AG08395 (cell line): ENCODE measurements around the gene RHOB.

Source experiments
- DNase-seq: peaks from one replicate; pipeline ENCODE4 v3.0.0; 2012; ENCODE audit warnings: mixed read lengths, low spot score

The RHOB gene

DNA sequence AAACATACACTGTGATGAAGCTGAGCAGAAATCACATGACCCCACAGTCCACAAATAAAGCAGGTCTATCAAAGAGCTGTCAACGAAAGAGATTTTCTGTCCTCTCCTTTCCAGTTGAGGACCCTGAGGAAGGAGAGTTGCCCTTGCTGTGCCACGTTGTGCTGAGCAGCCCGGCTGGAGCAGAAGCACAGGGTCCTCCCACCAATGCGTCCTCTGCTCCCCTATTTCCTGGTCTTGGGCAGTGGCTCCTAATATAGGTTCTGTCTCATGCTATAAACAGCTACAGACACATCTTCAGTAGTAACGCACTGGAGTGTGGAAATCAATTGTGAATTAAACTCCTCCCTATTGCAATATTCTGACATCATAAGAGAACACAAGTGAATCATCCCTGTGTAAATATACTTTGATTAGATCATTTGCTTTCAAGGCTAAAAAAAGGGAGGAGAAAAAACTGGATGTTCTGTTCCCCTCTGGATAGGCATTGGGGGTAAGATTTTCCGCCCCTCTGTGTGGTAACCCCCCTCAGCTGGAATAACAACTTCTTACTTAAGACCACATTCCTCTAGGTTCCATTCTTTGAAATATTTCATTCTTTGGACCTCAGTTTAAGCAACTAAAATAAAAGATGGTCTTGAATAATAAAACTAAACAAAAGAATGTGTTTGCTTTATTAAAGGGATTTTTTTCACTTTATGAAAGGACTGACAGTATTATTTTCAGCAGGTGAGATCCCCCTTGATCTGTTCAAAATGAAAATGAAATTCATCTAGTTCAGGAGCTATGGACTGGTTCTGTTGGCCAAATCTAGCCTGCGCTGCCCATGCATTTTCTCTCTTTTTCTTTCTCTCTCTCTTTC is 8.3 kb upstream of the RHOB start:
- DNase-seq: peak; percentile 45

DNA sequence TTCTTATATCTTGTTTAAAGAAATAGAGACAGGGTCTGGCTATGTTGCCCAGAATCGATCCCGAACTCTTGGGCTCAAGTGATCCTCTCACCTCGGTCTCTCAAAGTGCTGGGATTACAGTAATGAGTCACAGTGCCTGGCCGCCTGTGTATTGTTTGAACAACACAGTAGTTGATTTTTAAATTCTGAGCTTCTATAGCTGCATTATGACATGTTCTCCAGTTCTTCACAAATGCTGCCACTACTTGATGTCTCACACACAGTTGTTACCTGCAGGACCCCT is 7.7 kb upstream of the RHOB start:
- DNase-seq: no peak

DNA sequence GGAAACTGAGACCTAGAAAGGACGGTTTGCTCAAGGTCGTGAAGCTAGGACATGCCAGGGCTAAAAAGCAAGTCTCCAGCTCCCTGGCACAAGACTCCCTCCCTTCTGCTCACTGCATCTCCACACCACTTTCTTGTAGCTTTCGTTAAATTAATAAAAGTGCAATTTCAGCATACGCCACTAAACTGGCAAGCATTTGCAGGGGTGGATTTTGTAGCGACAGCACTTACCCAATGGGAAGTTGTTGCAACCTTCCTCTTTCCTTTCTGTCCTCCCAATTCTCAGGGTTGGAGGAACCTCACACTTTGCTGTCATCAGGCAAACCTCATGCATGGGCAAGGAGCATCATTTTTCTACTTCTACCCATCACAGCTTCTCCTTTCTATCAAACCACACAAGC is 7.4 kb upstream of the RHOB start:
- no peak for DNase-seq

DNA sequence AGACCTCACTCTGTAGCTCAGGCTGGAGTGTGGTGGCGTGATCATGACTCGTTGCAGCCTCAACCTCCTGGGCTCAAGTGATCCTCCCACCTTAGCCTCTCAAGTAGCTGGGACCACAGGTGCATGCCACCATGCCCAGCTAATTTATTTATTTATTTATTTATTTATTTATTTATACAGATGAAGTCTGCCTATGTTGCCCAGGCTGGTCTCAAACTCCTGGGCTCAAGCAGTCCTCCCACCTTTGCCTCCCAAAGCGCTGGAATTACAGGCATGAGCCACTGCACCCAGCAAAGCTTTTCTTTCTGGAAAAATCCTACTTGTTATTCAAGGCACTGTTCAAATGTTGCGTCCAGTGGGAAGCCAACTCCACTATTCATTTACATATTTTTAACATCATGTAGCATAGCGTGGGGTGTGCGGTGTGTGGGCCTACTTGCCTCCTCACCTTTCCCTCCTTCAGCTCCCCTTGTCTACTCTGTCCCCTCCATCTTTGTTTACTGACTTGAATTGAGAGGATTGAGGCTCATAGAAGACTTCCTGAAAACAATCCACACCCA is 6.8 kb upstream of the RHOB start:
- DNase-seq: no peak

DNA sequence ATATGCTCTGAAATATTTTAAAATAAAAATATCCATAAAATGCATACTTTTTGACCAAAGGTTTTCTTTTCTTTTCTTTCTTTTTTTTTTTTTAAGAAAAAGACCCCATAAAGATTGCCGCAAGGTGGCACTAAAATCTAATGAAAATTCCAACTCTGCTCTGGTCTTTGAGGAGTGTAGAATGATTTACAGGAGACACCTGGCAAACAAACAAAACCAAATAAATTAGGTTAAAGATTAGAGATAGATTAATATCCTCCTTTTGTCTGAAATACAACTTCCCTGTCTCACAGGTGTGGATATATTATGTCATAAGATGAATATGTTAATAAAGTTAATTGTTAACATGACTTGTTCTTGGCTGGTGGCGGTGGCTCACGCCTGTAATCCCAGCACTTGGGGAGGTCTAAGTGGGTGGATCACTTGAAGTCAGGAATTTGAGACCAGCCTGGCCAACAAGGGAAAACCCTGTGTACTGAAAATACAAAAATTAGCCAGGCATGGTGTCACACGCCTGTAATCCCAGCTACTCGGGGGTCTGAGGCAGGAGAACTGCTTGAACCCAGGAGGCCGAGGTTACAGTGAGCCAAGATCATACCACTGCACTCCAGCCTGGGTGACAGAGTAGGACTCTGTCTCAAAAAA is 3.5 kb upstream of the RHOB start:
- no peak for DNase-seq

DNA sequence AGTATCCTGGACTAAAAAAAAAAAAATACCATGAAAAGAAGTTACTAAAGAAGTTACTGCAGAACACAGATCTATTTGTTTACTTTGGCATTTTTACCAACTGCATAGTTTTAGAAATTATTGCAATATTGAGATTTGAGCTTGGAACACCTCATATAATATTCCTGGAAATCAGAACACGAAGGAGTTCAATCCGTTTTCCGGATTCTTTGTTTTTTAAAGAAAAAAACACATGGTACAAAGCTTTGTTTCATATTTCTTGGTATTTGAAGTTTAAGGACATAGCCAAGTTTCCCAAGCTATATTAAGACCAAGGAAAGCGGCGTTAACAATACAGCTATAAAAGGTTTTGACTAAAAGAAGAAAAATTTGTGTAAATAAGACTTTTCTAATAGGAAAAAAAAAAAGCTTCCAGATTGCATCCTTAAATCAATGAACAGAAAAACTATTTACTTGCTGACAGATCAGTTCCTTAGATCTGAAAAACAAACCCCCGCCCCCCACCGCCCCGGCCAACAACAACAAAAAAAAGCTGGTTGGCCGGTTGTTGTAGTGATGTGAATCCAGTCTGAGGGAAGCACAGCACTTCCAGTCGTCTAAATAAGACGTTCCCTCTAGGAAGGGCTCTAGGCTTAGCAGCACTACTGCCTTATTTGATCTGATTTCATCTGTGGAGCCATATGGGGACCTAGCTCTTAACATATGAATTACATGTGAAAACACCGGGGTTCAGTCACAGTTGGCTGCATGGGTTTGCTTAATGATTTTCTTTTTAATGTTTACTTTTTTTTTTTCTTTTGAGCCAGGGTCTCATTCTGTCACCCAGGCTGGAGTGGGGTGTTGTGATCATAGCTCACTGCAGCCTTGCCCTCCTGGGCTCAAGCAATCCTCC is 2.5 kb upstream of the RHOB start:
- DNase-seq: peak; percentile 53

DNA sequence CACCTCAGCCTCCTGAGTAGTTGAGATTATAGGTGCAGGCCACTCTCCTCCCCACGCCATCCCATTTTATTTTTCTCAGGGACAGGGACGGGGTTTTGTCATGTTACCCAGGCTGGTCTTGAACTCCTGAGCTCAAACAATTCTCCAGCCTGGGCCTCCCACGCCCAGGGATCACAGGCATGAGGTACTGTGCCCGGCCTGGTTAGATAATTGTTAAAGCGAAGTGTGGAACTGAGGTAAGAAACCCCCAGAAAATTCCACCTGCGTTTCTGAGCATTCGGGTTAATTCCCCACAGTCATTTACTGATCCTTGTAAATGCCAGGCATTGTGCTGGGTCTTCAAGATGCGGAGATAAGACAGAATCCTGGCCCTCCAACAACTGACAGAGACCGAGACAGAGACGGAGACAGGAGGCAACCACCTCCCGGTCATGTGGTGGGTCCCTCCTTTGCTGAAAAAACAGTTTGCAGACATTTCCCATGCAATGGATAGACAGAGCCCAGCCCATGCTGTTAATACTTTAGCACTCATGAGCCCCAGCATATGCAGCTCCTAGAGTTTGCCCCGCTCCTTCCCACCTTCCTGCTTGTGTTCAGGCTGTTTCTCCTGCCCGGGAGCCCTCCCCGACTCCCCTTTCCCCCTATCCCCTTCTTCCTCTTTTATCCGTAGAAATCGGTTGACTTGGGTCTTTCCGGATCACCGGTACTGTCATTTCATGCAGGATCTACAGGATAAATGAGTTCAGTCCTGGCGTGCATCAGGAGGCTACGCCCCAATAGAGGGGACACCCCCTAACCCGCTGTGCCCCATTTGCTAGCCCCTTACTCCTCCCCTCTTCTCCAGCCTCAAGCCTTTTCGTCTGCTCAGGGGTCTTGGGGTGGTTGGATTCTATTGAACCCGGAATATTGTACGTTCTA is 1.6 kb upstream of the RHOB start:
- DNase-seq: no peak

DNA sequence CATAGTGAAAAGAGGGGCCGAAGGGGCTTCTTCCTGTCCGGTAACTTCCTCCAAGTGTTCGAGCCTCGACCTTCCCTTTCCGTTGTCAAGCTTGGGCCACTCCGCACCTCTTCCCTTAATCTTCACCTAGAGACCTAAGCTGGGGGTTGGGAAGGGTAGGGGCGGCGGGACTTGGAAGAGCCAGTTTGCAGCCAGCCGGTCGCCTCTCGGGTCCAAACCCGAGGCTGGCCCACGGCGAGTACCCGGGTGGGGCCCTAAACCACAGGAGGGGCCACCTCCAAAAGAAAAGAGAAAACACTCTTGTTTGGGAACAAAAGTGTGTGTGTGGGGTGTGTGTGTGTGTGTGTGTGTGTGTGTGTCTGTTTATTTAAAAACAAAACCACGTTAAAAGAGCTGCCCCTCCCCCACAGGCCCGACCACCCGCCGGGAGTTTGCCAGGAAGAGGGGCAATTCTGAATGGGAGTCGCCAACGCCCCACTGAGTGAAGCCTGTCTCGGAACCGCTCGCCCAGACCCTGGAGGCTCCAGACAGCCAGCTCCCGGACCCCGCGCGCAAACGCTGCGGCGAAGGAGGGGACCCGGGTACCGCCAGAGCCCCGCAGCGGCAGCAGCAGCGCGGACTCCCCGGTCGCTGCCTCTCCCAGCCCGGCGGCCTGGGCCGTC is 488 bp upstream of the RHOB start:
- no peak for DNase-seq

DNA sequence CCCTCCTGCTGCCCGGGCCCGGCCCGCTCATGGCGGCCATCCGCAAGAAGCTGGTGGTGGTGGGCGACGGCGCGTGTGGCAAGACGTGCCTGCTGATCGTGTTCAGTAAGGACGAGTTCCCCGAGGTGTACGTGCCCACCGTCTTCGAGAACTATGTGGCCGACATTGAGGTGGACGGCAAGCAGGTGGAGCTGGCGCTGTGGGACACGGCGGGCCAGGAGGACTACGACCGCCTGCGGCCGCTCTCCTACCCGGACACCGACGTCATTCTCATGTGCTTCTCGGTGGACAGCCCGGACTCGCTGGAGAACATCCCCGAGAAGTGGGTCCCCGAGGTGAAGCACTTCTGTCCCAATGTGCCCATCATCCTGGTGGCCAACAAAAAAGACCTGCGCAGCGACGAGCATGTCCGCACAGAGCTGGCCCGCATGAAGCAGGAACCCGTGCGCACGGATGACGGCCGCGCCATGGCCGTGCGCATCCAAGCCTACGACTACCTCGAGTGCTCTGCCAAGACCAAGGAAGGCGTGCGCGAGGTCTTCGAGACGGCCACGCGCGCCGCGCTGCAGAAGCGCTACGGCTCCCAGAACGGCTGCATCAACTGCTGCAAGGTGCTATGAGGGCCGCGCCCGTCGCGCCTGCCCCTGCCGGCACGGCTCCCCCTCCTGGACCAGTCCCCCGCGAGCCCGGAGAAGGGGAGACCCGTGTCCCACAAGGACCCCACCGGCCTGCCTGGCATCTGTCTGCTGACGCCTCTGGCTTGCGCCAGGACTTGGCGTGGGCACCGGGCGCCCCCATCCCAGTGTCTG is 767 bp downstream of the RHOB start:
- DNase-seq: no peak

DNA sequence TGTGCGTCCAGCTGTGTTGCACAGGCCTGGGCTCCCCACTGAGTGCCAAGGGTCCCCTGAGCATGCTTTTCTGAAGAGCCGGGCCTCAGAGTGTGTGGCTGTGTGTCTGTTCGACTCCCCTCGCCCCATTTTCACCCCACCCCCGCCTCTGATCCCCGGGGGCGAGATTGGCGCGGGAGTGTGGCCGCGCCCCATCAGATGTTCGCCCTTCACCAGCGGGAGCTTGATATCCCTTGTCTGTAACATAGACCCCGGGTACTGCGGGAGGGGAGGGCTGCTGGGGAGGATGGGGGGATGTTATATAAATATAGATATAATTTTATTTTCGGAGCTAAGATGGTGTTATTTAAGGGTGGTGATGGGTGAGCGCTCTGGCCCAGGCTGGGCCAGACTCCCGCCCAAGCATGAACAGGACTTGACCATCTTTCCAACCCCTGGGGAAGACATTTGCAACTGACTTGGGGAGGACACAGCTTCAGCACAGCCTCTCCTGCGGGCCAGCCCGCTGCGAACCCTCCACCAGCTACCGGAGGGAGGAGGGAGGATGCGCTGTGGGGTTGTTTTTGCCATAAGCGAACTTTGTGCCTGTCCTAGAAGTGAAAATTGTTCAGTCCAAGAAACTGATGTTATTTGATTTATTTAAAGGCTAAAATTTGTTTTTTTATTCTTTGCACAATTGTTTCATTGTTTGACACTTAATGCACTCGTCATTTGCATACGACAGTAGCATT is 1.5 kb downstream of the RHOB start:
- DNase-seq: no peak

DNA sequence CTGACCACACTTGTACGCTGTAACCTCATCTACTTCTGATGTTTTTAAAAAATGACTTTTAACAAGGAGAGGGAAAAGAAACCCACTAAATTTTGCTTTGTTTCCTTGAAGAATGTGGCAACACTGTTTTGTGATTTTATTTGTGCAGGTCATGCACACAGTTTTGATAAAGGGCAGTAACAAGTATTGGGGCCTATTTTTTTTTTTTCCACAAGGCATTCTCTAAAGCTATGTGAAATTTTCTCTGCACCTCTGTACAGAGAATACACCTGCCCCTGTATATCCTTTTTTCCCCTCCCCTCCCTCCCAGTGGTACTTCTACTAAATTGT is 2.1 kb downstream of the RHOB start:
- DNase-seq: no peak

DNA sequence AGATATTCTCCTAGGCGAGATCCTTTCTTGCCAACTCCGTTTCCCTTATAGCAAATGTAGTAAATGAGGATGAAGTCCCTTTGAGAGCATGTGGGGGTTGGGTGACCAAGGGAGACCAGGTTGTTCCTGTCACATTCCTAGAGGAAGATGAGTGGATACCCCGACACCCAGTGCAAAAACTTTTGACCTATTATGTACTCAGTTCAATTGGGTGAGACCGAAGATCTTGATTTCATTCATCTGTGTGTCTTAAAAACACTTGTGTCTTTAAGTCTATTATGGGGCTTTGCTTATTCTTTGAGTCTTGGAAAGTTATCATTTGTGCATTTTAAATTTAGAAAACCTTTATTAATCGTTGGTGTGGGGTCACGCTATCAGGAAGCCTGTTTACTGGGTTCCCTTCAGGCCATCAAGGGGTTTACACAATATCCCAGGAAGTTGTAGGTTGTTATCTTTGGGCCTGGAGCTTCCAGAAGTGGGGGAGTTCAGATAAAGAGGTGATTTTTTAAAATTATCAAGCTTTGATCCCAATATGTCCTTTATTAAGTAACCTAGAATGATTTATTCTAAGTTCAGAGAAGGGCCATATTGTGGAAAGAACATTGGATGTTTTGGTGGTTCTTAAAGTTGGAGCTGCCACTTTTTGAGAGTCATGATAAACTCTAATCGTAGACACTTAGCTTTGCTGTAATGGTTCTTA is 2.8 kb downstream of the RHOB start:
- DNase-seq: no peak

DNA sequence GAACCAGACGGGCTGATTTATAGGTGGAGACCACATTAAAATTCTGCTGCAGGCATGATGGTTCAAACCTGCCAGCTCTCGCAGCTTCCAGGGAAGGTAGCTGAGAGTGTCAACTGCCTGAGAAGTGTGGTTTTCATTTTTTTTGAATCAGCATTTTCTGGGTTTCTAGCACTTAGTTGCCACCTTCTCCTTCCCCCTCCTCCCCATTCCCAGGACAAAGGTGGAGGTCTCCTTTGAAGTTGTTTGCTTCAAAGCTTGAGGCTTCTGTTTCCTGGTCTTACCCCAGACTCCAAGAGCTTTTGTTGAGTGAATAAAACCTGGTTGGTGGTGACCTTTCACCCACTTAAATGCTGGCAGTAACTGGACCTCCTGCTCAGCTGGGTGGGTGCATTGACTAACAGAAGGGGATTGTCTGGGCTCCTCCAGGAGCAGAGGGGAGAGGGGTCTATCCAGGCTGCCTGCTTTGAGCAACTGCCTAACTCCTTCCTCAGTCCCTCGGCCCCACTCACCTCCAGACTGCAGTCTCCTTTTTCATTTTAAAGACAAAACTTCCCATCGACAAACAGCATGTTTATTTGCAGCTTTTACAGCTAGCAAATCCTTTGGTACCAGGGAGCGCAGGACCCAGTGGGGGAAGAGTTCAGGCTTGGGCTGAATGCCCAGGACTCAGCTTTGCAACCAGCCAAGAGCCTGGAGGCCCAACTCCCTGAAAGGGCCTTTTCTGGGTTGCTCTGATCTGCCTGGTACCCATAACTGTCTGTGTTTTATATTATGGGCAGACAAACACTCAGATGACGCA is 3.5 kb downstream of the RHOB start:
- DNase-seq: peak; percentile 81

DNA sequence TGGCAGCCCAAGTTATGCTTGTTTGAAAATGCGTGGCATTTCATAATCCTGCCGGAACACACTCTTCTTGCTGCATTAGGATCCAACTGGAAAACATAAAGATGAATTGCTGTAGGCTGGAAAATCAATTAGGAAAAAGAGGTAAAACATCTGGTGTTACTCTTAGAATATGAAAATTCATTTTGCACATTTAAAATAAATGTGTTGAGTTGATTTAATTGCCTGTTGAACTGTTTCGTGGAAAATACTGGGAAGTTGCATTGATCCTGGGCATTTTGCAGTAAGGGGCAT is 4.1 kb downstream of the RHOB start:
- DNase-seq: no peak

DNA sequence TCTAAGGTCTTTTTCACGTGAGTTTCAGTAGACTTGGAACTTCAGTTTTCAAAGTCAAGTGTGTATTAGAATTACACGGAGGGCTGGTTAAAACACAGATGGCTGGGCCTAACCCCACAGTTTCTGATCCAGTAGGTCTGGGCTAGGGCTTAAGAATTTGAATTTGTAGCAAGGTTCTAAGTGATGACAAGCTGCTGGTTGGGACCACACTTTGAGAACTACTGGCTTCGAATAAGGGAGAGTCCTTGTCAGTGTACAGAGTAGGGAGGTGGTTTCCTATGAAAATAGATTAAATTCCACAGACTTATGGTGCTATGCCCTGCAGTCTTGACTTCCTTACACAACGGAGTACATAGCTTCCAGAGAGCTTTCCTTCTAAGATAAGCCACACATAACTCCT is 4.5 kb downstream of the RHOB start:
- no peak for DNase-seq

DNA sequence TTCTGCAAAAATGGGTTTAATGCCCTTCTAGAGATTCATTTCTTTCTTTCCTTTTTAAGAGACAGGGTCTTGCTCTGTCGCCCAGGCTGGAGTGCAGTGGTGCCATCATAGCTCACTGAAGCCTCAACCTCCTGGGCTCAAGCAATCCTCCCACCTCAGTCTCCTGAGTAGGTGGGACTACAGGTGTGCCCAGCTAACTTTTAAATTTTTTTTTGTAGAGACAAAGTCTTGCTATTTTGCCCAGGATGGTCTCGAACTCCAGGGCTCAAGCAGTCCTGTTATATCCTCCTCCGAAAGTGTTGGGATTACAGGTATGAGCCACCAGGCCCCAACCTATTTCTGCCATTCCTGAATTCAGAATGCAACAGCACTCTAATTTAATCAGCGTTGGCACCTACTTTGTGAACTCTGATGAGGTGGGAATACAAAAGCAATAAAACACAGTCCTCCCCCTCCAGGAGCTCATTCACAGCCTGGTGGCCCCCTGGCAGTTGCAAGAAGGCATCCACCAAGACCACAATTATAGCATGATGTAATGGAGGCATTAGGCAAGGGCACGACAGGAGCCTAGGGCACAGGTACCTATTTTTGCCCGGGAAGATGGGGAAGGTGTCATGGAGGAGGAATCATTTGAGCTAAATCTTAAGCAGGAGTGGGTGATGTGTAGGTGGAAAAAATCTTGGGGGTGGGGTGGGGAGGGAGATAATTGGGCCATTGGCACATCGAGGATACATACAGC is 5.1 kb downstream of the RHOB start:
- DNase-seq: no peak

DNA sequence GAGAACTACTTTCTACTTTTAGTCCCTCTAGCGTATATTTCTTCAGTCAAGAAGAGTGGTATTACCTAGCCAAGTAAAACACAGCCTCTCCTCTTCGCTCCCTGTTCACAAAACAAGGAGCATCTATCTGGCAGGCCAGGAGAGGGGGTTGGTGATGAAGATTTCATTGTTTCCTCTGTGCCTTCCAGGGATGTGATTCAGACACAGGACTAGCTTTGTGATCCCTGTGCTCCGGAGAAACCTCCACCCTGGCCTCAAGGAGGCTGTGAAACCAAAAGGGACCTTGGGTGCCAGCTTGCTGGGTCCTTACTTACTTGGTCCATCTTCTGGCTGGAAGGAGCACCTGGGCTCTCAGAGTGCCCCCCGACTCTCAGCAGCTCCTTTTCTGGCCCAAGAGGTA is 5.7 kb downstream of the RHOB start:
- no peak for DNase-seq

DNA sequence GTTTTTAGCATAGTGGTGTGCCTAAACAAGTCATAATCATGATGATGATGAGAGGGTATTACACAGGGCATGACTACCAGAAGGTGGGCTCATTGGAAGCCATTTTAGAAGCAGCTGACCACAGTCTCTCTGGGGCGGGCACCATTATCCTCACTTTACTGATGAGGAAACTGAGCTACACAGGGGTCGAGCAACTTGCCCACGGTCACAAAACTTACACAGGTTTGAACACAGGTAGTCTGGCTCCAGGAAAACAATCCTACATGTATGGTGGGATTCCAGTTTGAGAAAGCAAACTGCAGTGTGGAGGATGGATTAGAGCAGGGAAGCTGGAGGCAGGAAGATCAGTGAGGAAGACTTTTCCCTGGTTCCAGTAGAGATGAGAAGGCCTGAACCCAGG is 6.2 kb downstream of the RHOB start:
- DNase-seq: no peak
